HG02840 (cell line): ENCODE results near the gene ZDHHC16.
A peak's percentile ranks its signal among the peaks of the same experiment; 100 is the strongest.
"Not testable (repeated sequence)": the region's sequence is repeated elsewhere in the genome, so short reads cannot be mapped to it uniquely, and the experiment has no call there.

Experiments
- ATAC-seq: cut with Tn5 transposase; IDR thresholded peaks from one replicate; pipeline ENCODE4 v1.9.1; 2021; ENCODE audit warnings: mild to moderate bottlenecking, moderate library complexity, moderate number of reproducible peaks; ENCODE audit not compliant: unreplicated experiment, low FRiP score

Gene ZDHHC16

DNA sequence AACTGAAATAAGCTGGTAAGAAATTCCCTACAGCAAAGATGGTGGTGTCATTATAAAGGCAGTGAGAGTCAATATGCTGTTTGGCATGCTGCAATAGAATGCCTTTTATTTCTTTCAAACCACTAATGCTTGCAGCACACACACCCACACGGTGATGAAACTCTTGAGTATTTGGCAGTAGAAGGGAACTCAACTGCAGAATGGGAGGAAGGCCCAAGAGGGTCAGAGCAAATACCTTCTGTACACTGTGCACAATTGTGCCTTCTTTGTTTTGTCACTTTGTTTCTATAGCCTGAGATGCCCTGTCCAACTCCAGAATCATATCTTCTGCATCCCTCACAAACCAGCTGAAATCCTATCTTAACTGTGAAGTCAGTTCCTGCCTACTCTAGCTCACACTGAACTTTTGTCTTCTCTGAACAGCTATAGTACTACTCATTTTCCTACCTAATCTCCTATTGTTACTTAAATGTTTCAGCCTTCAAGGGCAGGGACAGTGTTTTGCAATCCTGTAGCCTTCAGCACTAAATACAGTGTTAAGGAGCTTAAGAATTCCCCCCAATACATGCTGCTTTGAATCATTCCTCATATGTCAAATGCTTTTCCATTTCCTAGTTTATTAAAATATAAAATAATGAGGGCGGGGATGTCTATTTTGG lies 30.1 kb downstream of the ZDHHC16 start:
- no peak for ATAC-seq

DNA sequence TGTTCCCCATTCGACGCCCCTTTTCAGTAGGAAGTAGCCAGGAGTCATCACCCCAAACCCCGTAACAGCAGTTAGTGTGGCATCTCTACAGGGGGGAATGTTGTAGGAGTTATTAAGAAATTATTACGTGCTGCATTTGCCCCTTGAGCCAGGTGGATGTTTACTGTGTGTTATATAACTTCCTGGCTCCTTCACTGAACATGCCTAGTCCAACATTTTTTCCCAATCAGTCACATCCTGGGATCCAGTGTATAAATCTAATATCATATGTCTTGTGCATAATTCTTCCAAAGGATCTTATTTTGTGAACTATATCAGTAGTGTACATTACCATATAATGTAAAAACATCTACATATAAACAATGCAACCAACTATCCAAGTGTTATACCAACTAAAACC lies 33.4 kb downstream of the ZDHHC16 start:
- ATAC-seq = not testable (repeated sequence)

DNA sequence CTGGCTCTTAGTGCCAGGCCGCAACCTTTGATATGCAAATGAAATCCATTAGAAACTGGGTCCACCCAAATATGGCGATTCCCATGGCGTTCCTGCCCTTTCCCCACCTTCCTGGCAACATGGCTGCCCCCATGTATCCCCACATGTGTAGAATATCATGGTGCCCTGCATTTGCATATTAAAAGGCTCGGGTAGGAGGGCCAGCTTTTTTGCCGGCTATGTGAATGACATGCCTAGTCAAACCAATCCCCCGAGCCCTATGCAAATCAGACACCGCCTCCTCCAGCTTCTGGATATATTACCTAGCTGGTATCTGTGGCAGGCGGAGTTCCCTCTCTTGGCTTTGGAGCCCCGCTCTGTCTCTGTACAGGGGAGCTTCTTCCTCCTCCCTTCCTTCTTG lies 34.0 kb downstream of the ZDHHC16 start:
- ATAC-seq = no peak

- ATAC-seq = no peak
Measured at GRCh38 chr10:97481071-97481470, 35.1 kb downstream of the ZDHHC16 start.

- ATAC-seq = no peak
Measured at GRCh38 chr10:97482381-97482780, 36.4 kb downstream of the ZDHHC16 start.

GRCh38 chr10:97483506-97483905 lies 37.5 kb downstream of the ZDHHC16 start:
- ATAC-seq = no peak

DNA sequence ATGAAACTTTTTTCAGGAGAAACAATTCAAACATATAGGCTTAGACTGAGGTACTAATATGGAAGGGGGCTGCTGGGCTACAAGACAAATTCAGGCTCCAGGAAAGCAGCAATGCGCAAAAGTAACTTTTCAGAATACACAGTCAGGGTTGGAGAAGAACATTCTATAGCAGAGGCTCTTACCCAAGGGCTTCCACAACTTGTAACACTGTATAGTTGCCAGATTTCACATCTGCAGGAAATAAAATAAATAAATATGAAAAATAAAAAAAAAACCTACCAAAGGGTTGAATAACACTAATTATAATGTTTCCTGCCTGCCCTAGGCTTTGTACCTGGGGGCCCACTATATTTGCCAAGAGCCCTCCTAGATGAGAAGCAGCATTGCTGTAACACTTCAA lies 37.9 kb downstream of the ZDHHC16 start:
- no peak for ATAC-seq

DNA sequence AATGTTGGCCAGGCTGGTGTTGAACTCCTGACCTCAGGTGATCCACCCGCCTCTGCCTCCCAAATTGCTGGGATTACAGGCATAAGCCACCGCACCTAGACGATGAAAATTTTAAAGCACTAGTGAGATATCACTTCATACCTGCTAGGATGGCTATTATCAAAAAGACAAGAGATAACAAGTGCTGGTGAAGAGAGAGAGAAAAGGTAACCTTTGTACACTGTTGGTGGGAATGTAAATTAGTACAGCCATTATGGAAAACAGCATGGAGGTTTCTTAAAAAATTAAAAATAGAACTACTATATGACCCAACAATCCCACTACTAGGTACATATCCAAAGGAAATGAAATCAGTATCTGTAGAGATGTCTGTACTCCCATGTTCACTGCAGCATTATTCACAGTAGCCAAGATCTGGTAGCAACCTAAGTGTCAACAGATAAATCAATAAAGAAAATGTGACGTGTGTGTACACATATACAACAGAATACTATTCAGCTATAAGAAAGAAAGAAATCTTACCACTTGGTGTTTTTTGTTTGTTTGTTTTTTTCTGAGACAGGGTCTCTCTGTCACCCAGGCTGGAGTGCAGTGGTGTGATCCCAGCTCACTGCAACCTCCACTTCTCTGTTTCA lies 39.8 kb downstream of the ZDHHC16 start:
- ATAC-seq = no peak

DNA sequence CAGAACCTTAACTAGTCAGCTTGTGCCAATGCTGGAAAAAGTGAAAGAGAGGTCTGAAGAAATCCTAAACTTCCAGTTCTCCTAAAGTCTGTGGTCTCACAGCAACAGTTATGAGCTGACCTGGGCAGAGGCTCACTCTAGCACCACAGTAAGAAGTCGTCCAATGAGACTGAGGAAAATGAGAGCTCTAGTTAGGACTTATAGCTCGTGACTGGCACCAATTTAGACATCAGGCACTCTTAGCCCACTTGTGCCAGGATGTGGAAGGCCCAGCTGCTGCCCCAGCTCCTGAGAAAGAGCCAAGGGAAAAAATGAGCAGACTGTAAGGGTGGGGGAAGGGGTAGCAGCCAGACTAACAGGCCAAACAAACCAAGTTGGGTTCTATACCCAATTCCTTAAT lies 44.6 kb downstream of the ZDHHC16 start:
- no peak for ATAC-seq

DNA sequence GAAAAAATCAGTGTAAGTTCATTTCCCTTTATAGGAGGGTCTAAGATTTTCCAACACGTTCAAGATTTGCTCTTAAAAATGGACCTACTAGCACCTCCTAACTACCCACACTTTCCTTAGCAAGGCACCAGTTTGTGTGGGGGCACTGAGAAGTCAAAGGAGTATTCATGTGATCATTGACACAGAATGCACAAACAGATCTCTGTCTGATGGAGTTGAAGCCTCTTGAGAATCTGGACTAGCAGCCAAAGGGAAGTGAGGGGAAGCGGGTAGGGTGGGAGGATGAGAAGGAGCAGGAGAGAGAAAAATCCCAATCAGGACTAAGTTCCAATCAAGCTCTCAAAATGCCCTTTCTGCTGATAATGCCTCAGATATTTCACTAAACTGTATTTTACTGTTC lies 48.2 kb downstream of the ZDHHC16 start:
- no peak for ATAC-seq

DNA sequence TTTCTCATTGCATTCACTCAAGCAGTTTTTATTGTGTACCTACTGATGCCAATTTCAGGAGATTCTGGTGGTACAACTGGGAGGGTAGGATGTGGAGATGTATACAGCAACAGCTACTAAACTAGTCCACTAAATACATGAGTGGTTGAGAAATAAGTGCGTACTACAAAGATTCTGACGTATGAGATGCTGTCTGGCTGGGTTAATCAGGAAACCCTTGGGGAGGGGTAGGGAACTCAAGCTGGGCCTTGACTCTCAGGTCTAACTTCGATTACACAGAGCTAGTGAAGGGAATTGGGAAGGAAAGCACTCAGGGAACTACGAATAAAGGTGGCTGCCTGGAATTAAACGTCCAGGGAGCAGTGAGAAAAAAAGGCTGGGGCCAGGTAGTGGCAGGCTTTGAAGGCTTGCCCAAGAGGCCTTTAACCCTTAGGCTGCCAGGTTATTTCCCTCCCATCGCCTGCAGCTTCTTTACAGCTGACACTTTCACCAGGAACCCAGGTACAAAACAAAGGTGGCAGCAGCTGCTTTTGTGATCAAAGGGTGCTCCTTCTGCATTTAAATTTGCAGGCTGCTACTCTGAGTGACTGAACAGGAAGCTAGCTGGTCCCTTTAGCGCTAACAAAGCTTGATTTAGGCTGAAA lies 49.0 kb downstream of the ZDHHC16 start:
- no peak for ATAC-seq

DNA sequence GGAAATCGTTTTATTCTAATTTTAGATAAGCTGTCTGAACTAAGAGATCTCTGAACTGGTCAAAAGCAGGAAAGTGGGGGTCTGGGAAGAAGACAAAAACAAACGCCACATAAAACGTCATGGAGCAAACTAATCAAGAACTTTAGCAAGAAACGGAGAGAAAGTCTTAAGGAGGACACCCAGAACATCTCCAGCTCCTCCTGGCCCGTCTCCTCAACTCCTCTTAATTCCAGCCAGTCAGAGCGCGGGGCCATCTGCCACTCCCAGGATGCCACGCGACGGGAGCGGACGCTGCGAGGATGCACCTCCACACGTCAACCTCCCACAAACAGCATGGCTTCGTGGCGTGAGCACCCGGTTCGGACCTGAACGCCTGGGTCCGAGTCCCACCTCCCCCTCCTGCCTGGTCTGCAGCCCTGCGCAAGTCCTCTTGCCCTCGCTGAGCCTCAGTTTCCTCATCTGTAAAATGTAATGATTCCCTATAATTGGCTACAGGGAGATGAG lies 51.6 kb downstream of the ZDHHC16 start:
- no peak for ATAC-seq

DNA sequence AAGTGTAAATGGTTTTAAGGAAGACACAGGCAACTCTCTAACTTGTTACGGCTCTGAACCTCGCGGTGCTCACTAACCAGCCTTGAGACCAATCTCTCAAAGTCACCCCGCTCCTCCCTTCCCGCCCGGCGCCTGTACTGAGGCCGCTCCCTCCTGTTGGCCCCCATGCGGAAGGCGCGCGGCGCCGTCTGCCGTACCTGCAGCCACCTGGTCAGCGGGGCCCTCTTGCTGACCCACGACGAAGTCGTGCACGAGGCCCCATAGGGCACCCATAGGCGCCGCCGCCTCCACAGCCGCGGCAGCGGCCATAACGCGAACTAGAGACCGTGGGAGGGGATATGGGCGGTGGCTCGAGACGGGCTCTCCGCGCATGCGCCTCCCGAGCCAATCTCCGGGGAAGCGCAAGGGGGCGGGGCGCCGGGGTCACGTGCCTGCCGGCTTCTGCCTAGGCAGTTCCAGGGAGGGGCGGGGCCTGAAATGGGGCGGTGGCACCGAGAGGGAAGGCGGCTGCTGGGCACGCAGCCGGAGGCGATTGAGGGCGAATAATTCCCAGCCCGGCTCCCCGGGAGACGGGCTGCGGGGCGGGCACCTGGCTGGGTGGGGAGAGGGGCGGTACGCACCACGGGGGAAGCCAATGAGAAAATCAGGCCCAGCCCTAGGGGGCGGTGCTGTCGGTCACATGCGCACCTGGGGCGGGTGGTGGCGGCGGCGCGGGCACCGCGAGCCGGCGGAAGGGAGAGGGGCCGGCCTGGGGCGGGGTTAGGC lies 52.3 kb downstream of the ZDHHC16 start, which contains the start of gene MMS19:
MMS19 (minus strand) TSS at position 347 of the 765 bp plus-strand sequence; CDS start at position 309, 38 bp downstream.
- peak; percentile 89 for ATAC-seq

GRCh38 chr10:97498841-97499560 lies 53.0 kb downstream of the ZDHHC16 start, which contains the start of gene UBTD1:
Gene UBTD1 (plus strand): TSS chr10:97498924. CDS start chr10:97499204, 280 bp downstream.
- peak; percentile 8 for ATAC-seq

DNA sequence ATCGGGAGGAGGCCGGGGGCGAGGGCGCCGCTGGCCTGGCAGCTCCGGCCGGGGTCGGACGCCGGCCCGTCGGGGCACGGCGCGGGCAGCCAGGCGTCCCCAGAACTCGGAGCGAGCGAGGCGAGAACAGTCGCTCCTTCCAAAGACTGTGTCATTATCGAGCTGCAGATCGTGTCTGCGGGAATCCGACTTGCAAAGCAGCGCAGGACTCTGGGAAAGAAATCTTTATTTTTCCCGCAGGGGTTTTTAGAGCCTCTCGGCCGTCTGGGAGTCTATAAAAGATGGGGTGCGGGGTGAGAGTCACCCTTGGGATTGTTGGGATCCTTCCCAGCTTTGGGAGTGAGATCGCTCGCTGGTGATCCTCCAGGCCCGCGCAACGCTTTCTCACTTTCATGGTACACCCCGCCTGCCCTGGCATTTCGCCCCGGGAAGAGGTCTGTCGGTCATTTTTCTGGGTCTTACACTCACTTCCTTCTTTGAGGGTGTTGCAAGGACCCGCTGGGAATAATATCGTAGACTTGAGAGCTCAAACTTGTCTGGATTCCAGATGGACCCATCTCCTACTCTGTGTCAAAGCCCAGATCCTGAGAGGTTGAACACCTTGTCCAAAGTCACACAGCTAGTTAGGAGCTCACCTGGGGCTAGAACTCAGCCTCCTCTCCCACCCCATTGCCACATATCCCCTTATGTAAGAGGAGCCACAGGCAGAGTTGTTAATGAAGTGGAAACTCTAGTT lies 53.8 kb downstream of the ZDHHC16 start:
- ATAC-seq = no peak

- ATAC-seq = no peak
Measured at GRCh38 chr10:97500297-97500575, 54.3 kb downstream of the ZDHHC16 start.

GRCh38 chr10:97502916-97503315 lies 56.9 kb downstream of the ZDHHC16 start:
- ATAC-seq = no peak

DNA sequence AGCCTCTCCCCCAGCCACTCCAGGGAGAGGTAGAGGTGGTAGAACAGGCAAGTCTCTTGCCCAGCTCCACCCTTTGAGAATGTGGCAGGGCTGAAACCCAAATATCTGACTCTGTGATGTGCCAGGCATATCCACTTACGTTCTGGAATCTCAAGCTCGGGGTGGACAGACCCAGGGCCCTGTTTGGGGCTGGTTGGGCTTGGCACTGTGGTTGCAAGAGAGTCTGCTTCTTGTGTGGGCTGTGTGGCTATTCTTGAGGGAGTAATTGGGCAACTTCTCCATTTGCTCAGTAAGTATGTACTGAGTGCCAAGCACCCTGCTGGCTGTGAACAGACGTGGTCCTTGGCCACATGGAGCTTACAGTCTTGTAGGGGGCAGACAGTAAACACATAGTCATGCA lies 57.4 kb downstream of the ZDHHC16 start:
- ATAC-seq = no peak

DNA sequence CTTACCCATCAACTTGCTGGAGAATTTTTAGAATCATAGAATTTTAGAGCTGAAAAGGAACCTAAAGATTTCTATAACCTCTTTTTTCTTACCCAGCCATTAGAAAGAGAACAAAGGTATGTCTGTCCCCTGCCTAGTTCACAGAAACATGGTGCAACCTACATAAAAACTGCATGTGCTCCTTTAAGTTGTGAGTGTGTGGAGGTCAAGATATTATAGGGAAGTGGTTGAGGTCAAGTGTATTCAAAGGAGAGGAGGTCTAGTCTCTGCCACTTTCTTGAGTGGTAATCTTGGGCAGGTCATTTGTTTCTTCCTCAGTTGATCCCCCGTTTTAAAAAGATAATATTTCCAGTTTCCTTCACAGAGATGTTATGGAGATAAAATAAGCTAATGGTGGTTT lies 59.2 kb downstream of the ZDHHC16 start:
- ATAC-seq = no peak
